Tracheal epithelial cell (primary cell): ENCODE data around the gene BGLAP. TPM values are rescaled to one million over a fixed set of nuclear protein-coding genes. Genes with fewer than 3 reads are reported as not detected.

Experiments used
- total RNA-seq: library from RNA; depleted of rRNA; stranded (reverse); fragments of >200 nt; gene quantifications from 2 replicates; pipeline ENCODE4 v1.2.1, GENCODE V29; 2014

BGLAP gene
- 0.24 TPM in 1 of 2 replicates, not detected in the other for total RNA-seq

GRCh38 chr1:156241926-156242325 lies at the start of gene BGLAP:
Gene BGLAP, plus strand, starts transcription at chr1:156242184. Its CDS starts 48 bp downstream, at chr1:156242232.

GRCh38 chr1:156193488-156194299 lies 48.3 kb upstream of the BGLAP start, which contains the start of gene SLC25A44:
Gene SLC25A44, plus strand, starts transcription at chr1:156194104. Its CDS starts 5,744 bp downstream, at chr1:156199848.

GRCh38 chr1:156212833-156213643 lies 28.9 kb upstream of the BGLAP start, which contains the start of gene PMF1:
Gene PMF1, plus strand, starts transcription at chr1:156213007. Its CDS starts 9 bp downstream, at chr1:156213016.

GRCh38 chr1:156247460-156248322 lies 5.7 kb downstream of the BGLAP start, which contains the start of gene PAQR6:
Gene PAQR6, minus strand, starts transcription at chr1:156248056. Its CDS starts 1,325 bp downstream, at chr1:156246731.

GRCh38 chr1:156282479-156283222 lies 40.7 kb downstream of the BGLAP start, which contains the start of gene SMG5:
Gene SMG5, minus strand, starts transcription at chr1:156282825. Its CDS starts 145 bp downstream, at chr1:156282680.

GRCh38 chr1:156284112-156284511 lies 42.1 kb downstream of the BGLAP start, which contains the start of gene TMEM79:
Gene TMEM79, plus strand, starts transcription at chr1:156284325. Its CDS starts 902 bp downstream, at chr1:156285227.

Other genes with a start within 250 kb of the BGLAP start
- gene SSR2, start 221.2 kb upstream of the BGLAP start, total RNA-seq = 326 and 576 TPM in 2 replicates
- 17.6 and 18.3 TPM in 2 replicates for gene UBQLN4, start 188.4 kb upstream of the BGLAP start, total RNA-seq
- gene LAMTOR2, start 187.4 kb upstream of the BGLAP start, total RNA-seq = 48.4 and 74.9 TPM in 2 replicates
- 52.2 and 69.4 TPM in 2 replicates for gene RAB25, start 181.0 kb upstream of the BGLAP start, total RNA-seq
- 1.9 and 6.5 TPM in 2 replicates for gene MEX3A, start 159.7 kb upstream of the BGLAP start, total RNA-seq
- gene LMNA, start 127.5 kb upstream of the BGLAP start, total RNA-seq = 687 and 701 TPM in 2 replicates
- gene SEMA4A, start 88.6 kb upstream of the BGLAP start, total RNA-seq = 3.4 TPM in 2 replicates
- 4.8 and 6.8 TPM in 2 replicates for gene SLC25A44, start 48.1 kb upstream of the BGLAP start, total RNA-seq
- gene PMF1, start 29.2 kb upstream of the BGLAP start, total RNA-seq = 36.4 and 58.4 TPM in 2 replicates
- gene PAQR6, start 5.9 kb downstream of the BGLAP start, total RNA-seq = 0.72 TPM in 1 of 2 replicates, not detected in the other
- gene SMG5, start 40.6 kb downstream of the BGLAP start, total RNA-seq = 53.5 and 67.0 TPM in 2 replicates
- 6.3 and 6.8 TPM in 2 replicates for gene TMEM79, start 42.1 kb downstream of the BGLAP start, total RNA-seq
- gene GLMP, start 53.5 kb downstream of the BGLAP start, total RNA-seq = 28.9 and 37.7 TPM in 2 replicates
- gene VHLL, start 57.1 kb downstream of the BGLAP start, total RNA-seq = 0.72 TPM in 1 of 2 replicates, not detected in the other
- gene CCT3, start 96.1 kb downstream of the BGLAP start, total RNA-seq = 414 and 708 TPM in 2 replicates
- not detected in 2 replicates for gene TSACC, start 96.3 kb downstream of the BGLAP start, total RNA-seq
- not detected in 2 replicates for gene RHBG, start 127.0 kb downstream of the BGLAP start, total RNA-seq